ENCODE measurements around the gene DACH1. TPM values are rescaled to one million over a fixed set of nuclear protein-coding genes. Genes with fewer than 3 reads are reported as not detected.

The DACH1 gene
- total RNA-seq, 1 donor from 2014 or later, result 8.5 TPM

- DNase-seq, result no peak
Observed at GRCh38 chr13:71621174-71622124, 245.6 kb downstream of the DACH1 start.

DNA sequence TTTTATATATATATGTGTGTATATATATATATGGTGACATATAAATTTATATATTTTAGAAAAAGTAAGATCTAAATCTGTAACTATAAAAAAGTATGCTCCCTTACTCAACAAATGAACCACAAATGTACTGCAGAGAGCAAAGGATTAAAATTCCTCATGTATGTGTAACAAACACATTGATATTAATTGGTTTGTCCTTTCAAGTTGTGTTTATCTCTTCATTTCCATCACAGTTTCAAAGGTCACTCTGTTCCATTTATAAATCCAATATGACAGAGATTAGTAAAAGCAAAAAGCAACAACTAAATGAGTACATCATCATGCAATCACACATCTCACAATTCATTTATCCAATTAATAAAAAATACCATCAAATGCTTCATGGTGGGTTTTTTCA lies 247.9 kb downstream of the DACH1 start:
- no peak for DNase-seq

- DNase-seq, result no peak
Observed at GRCh38 chr13:71618159-71618558, 248.8 kb downstream of the DACH1 start.

DNA sequence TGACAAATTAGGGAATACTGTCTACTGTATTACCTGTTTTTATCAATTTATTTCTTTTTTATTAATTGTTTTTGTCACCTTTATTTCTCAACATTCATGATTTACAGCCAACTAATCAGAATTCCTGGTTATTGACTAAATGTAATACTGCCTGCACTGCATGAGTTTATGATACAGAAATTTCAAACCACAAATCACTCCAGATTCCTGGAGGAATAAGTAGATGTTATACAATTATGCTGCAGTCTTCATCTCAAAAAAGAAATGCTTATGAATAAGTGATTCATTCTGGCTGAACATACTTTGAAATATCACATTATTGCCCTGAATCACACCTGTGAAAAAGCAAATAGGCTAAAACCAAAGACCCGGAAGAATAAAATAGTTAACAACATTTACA lies 249.7 kb downstream of the DACH1 start:
- no peak for DNase-seq

DNA sequence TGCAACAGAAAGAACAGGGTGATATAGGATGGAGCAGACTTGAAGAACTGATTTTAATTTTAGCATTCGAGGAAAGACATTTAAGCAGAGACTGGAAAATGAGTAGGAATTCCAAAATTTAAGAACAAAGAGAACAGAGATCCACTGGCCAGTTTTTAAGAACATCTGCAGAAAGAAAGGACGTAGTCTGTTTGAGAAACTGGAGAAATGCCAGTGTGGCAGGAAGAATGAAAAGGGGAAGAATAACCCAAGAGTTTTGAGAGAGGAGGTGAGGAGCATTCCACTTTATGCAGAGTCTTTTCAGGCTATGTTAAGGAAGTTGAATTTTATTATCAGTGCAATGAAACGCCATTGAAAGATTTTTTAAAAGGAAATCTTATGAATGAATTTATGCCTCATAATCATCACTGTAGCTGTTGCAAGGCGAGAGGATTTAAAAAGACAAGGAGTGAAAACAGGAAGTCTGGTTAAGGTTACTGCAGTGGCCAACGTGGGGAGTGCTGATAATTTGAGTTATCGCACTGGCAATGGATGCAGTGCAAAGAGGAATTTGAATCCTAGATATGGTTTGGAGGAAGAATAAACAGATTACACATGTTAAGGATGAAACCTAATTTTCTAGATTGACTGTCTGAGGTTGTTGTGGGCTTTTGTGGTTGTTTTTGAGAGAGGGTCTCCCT lies 253.8 kb downstream of the DACH1 start:
- no peak for DNase-seq

GRCh38 chr13:71611292-71611691 lies 255.7 kb downstream of the DACH1 start:
- no peak for DNase-seq

- DNase-seq, result no peak
Observed at GRCh38 chr13:71610876-71611275, 256.1 kb downstream of the DACH1 start.

GRCh38 chr13:71609271-71609670 lies 257.7 kb downstream of the DACH1 start:
- no peak for DNase-seq

- no peak for DNase-seq
Observed at GRCh38 chr13:71607575-71607974, 259.4 kb downstream of the DACH1 start.

DNA sequence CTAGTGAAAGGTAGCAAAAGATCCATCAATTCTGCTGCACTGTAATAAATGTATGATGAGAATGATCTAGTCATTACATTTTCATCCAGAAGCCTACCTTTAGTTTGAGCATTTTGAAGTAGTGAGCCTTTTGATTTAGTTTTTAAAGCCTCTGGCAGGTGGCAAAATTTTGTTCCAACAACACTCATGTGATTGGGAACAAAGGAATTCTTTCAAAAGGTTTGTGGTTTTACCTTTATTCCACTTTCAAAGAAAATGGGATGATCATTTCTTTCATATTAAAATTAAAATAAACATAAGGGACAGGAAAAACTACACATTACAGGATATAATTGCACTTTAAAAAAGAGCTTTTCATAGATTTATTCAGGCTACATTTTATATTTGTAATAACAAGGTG lies 260.2 kb downstream of the DACH1 start:
- DNase-seq, result no peak

GRCh38 chr13:71605744-71606143 lies 261.3 kb downstream of the DACH1 start:
- DNase-seq, result no peak

DNA sequence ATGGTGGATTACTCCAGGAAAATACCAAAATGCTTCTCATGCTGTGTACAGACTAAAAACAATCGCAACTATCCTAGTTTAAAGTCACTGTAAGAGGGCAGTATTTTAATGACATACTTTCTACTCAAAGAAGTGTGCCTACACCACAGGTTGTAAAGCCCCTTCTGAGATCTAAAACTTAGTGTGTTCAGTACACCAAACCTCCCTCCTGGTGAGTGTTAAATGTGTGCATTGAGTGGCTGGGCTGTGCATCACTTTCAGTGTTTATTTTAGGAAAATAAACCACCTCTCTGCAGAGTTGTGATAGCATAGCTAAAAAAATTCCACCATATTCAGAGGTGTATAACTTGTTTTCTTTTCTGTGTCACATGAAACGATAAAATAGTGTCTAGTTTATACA lies 263.7 kb downstream of the DACH1 start:
- no peak for DNase-seq

- DNase-seq, result no peak
Observed at GRCh38 chr13:71602344-71602743, 264.7 kb downstream of the DACH1 start.

- DNase-seq, result no peak
Observed at GRCh38 chr13:71597150-71597549, 269.9 kb downstream of the DACH1 start.

- DNase-seq, result no peak
Observed at GRCh38 chr13:71596116-71596515, 270.9 kb downstream of the DACH1 start.

GRCh38 chr13:71593566-71593965 lies 273.4 kb downstream of the DACH1 start:
- DNase-seq, result no peak

- no peak for DNase-seq
Observed at GRCh38 chr13:71591374-71591773, 275.6 kb downstream of the DACH1 start.

- DNase-seq, result no peak
Observed at GRCh38 chr13:71590654-71591148, 276.3 kb downstream of the DACH1 start.

GRCh38 chr13:71589032-71589431 lies 278.0 kb downstream of the DACH1 start:
- DNase-seq, result no peak

DNA sequence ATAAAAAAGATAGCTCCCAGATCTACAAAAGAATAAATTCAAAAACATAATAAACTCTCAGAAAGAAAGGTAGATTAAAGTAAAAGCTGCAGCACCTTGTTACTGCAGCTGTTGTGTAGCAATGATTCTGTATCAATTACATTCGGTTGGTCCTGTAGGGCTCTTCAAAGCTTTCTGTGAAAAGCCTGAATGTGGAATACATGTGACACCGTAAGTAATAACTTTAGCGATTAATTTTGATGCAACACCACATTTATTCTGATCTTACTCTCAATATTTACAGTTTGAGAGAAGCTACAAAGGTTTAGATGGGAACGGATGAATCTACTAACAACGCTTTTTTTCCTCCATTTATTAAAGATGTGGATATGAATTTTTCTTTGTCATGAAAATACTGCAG lies 279.2 kb downstream of the DACH1 start:
- no peak for DNase-seq

GRCh38 chr13:71587193-71587592 lies 279.8 kb downstream of the DACH1 start:
- DNase-seq, result no peak

DNA sequence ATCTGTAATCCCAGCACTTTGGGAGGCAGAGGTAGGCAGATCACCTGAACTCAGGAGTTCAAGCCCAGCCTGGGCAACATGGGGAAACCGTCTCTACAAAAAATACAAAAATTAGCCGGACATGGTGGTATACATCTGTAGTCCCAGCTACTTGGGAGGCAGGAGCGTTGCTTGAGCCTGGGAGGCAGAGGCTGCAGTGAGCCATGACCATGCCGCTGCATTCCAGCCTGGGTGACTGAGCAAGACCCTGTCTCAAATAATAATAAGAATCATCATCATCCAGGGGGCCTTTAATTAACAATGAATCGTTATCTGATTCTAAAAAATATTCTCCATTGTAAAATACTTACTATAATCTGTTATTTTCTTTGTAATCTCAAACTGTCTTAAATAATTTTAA lies 283.4 kb downstream of the DACH1 start:
- no peak for DNase-seq

DNA sequence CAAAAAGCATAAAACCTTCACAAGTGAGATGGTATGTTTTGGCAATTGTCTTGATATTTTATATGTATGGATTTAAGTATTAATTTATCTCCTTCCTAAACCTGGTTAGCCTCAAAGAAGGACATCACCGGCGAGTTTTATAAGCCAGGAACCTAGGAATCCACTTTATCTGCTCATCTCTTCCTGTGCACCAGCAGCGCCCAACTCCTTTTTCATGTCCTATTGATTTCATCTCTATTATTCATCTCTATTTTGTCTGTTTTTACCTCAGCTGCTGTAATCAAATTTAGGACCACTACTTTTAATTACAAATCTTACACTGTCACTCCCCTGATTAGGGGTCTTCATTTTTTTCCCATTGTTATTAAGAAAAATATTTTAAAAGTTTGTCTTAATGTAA lies 286.4 kb downstream of the DACH1 start:
- no peak for DNase-seq

DNA sequence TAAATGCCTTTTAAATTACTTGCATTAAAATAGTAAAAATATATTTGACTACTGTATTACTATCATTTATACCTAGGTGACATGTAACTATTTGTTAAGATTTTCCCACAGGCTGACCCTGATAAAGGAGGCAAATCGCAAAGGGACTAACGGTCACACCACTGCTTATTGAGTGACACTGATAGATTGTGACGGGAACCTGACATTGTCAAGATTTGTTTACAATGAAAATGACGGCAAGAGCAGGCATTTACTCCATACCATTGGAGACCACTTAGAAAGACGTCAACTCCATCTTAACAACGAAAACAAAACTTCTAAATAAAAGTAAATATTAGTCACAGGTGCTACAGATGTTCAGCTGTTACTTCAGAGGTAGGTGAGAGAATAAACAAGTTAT lies 289.0 kb downstream of the DACH1 start:
- DNase-seq, result no peak
